ENCODE measurements around the gene CCDC152. TPM values are rescaled to one million over a fixed set of nuclear protein-coding genes. Genes with fewer than 3 reads are reported as not detected.
A peak's percentile ranks its signal among the peaks of the same experiment; 100 is the strongest.

CCDC152 gene
- total RNA-seq, 4 donors from 2014 or later, result 0.07 to 0.29 (median 0.25) TPM; not detected in 1

- DNase-seq (ENCODE audit: low spot score in 2 of 2), result no peak
- H3K4me3 ChIP-seq (ENCODE audit: low read depth, poor library complexity, severe bottlenecking), result no peak overlapping the region
- intact Hi-C loops (cut with DNase I; ENCODE audit: low total_unique reads), result no loop called here
- no peak for TF ChIP-seq CTCF (IDR thresholded peaks at IDR 0.05)
- TF ChIP-seq POLR2A (IDR thresholded peaks at IDR 0.05), result no peak
- WGBS, 2 donors, result 97 to 98% methylated on average over 4 of the region's 4 CpGs
Observed at GRCh38 chr5:42804717-42805339, 48.2 kb downstream of the CCDC152 start.

GRCh38 chr5:42806004-42806700 is 49.5 kb downstream of the CCDC152 start:
- no peak for DNase-seq (ENCODE audit: low spot score in 2 of 2)
- TF ChIP-seq POLR2A (IDR thresholded peaks at IDR 0.05), result no peak
- TF ChIP-seq CTCF (IDR thresholded peaks at IDR 0.05), result no peak
- H3K4me3 ChIP-seq (ENCODE audit: low read depth, poor library complexity, severe bottlenecking), result no peak overlapping the region
- intact Hi-C loops (cut with DNase I; ENCODE audit: low total_unique reads), result no loop called here
- 68 to 72% methylated on average over 2 of the region's 2 CpGs for WGBS, 2 donors

- intact Hi-C loops (cut with DNase I; ENCODE audit: low total_unique reads), result no loop called here
- WGBS, 2 donors, result 88 to 93% methylated on average over 3 of the region's 3 CpGs
- TF ChIP-seq CTCF (IDR thresholded peaks at IDR 0.05), result no peak
- TF ChIP-seq POLR2A (IDR thresholded peaks at IDR 0.05), result no peak
- no peak for DNase-seq (ENCODE audit: low spot score in 2 of 2)
- no peak overlapping the region for H3K4me3 ChIP-seq (ENCODE audit: low read depth, poor library complexity, severe bottlenecking)
Observed at GRCh38 chr5:42806701-42807262, 50.2 kb downstream of the CCDC152 start.

GRCh38 chr5:42807722-42808447 is 51.3 kb downstream of the CCDC152 start:
- TF ChIP-seq CTCF (IDR thresholded peaks at IDR 0.05), result no peak
- no peak for TF ChIP-seq POLR2A (IDR thresholded peaks at IDR 0.05)
- WGBS, 2 donors, result 43 to 55% methylated on average over 2 of the region's 2 CpGs
- DNase-seq (ENCODE audit: low spot score in 2 of 2), result no peak
- H3K4me3 ChIP-seq (ENCODE audit: low read depth, poor library complexity, severe bottlenecking), result no peak overlapping the region
- intact Hi-C loops (cut with DNase I; ENCODE audit: low total_unique reads), result no loop called here

GRCh38 chr5:42808888-42809611 is 52.4 kb downstream of the CCDC152 start:
- H3K4me3 ChIP-seq (ENCODE audit: low read depth, poor library complexity, severe bottlenecking), result peak overlapping the region; percentile 1
- TF ChIP-seq CTCF (IDR thresholded peaks at IDR 0.05) (no peak), POLR2A (IDR thresholded peaks at IDR 0.05) (no peak)
- DNase-seq (ENCODE audit: low spot score in 2 of 2), result no peak
- WGBS, 2 donors, result 63 to 74% methylated on average over 4 of the region's 4 CpGs
- intact Hi-C loops (cut with DNase I; ENCODE audit: low total_unique reads), result no loop called here
